Cardiac muscle cell (in vitro differentiated cells and primary cell): Measurements from ENCODE around the gene DLG2. TPM values are rescaled to one million over a fixed set of nuclear protein-coding genes. Genes with fewer than 3 reads are reported as not detected.

Source experiments
- DNase-seq, 2 donors: peaks; one replicate each; pipeline versions ENCODE4 v3.0.0 to v3.0.0-alpha.2; 2010 to 2017; ENCODE audit warnings: low read depth in 1 of 2, low spot score in 1 of 2
- H3K27ac ChIP-seq: fragments of 200-600 bp; sonication (generic); 2 replicates; pipeline ENCODE4 v1.5.1; 2016
- H3K27me3 ChIP-seq: fragments of 200-600 bp; sonication (generic); 2 replicates; pipeline ENCODE4 v1.6.0; 2016; ENCODE audit warnings: control low read depth
- H3K36me3 ChIP-seq: fragments of 200-600 bp; sonication (generic); 2 replicates; pipeline ENCODE4 v1.5.1; 2016; ENCODE audit warnings: control low read depth
- H3K4me1 ChIP-seq: fragments of 200-600 bp; sonication (generic); 2 replicates; pipeline ENCODE4 v1.8.1; 2017; ENCODE audit warnings: low read depth, mild to moderate bottlenecking, mixed run types
- H3K4me3 ChIP-seq: fragments of 200-600 bp; sonication (generic); 2 replicates; pipeline ENCODE4 v1.5.1; 2016; ENCODE audit warnings: mild to moderate bottlenecking
- H3K9me3 ChIP-seq: fragments of 200-600 bp; sonication (generic); 2 replicates; pipeline ENCODE4 v1.5.1; 2017; ENCODE audit warnings: low read depth, mild to moderate bottlenecking, control low read depth
- CTCF ChIP-seq: IDR thresholded peaks from 2 replicates; pipeline ENCODE4 v1.5.1; 2012; ENCODE audit warnings: low read depth, mild to moderate bottlenecking, low read length
- polyA plus RNA-seq: library from polyadenylated mRNA; unstranded; fragments of >200 nt; fragmentation: Nextera tagmentation; extraction: Ambion mirVana; gene quantifications from 2 replicates; pipeline ENCODE4 v1.2.1, GENCODE V29; 2016
- total RNA-seq: library from RNA; depleted of rRNA; stranded (reverse); fragments of >200 nt; gene quantifications from 2 replicates; pipeline ENCODE4 v1.2.3, GENCODE V29; 2016

The DLG2 gene
- total and polyA plus RNA-seq, 2 experiments from 2014 or later: 3.5 to 15.9 TPM

DNA sequence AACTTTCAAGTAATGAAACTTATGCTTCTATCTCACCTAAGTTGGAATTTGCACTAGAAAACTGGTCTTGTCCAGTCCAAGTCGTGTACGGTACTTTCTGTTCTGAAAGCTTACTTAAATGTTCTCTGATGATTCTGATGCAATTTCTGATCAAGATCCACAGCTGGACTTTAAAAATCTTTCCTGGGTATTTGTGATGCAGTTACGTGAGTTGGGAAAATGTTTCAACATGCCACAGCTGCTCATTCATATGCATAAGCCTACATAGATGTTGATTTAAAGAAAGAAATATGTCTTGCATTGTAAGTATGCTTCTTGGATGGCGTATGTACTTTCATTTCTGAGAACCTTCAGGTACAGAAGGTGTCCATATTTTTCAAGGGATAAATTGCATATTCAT is 1847.3 kb downstream of the DLG2 start:
- Histone ChIP-seq H3K4me3 (no peak overlapping the region), H3K9me3 (no peaks in the 10 kb centered on the region), H3K27me3 (no peaks in the 10 kb centered on the region), H3K4me1 (no peaks in the 10 kb centered on the region), H3K27ac (no peak overlapping the region), H3K36me3 (no peaks in the 10 kb centered on the region)
- TF ChIP-seq CTCF: no peak
- DNase-seq: no peak

DNA sequence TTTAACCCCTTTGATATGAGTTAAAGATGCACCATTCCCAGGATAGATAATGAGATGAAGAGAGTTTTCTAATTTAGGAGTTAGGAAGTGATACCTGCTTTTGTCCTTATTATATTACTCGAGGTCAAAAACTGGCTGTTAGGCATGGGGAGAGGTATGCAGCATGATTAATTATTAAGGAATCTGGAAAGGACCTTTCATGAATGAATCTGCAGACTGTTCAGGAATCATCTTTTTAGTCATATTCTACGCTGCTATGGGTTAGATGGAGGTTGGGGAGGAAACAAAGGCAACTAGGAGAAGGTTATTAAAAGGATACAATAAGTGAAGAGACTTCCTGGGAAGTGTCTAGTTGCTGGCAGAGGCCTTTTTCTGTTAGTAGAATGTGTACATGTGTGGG is 1848.5 kb downstream of the DLG2 start:
- TF ChIP-seq CTCF: no peak
- no peaks in the 10 kb centered on the region for H3K36me3 ChIP-seq
- no peaks in the 10 kb centered on the region for H3K9me3 ChIP-seq
- no peaks in the 10 kb centered on the region for H3K4me1 ChIP-seq
- DNase-seq: no peak
- H3K27ac ChIP-seq: no peak overlapping the region
- H3K27me3 ChIP-seq: no peaks in the 10 kb centered on the region
- no peak overlapping the region for H3K4me3 ChIP-seq

DNA sequence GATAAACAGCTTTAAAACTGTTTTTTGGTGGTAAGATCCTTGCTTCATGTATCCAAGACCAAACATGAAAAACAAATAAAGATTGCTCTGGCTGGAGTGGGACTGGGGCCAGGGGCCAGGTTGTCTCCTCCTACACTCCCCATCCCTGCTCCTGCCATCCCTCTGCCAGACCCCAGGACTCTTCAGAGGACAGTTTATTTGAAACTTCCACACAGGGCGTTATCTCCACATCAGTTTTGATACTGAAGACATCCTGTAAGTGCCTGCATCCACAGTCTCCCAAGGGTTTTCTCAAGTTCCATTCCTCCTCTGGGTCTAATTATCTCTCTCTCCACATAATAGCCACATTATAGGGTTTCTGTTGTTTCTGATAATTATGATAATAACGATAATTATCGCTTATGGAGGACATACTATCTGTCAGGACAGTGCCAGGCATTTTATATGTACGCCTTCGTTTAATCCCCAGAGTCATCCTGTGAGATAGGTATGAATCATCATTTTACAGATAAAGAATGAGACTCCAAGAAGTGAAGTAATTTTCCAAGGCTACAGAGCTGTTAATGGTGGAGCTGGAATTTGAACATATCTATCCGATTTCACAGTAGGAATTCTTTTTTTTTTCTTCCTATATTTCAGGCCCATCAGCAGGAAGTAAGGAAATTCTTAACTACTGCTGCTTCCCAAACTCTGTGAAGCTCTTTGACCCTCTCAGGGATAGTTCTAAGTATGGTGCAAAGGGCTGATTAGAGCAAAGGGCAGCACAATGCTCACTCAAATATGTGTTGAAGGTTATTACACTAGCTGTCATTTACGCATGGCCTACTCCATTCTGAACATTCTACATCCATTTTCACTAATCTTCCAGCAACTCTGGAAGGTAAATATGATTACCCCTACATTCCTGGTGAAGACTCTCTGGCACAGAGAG is 1852.9 kb downstream of the DLG2 start:
- no peak for TF ChIP-seq CTCF
- peak in 1 of 2 donors; percentile 28 for DNase-seq
- Histone ChIP-seq H3K27ac (no peak overlapping the region), H3K4me1 (no peaks in the 10 kb centered on the region), H3K36me3 (no peaks in the 10 kb centered on the region), H3K27me3 (no peaks in the 10 kb centered on the region), H3K4me3 (no peak overlapping the region), H3K9me3 (no peaks in the 10 kb centered on the region)

- Histone ChIP-seq H3K4me1 (peaks cover 5% of the 10 kb centered on the region), H3K9me3 (no peaks in the 10 kb centered on the region), H3K36me3 (no peaks in the 10 kb centered on the region), H3K27me3 (no peaks in the 10 kb centered on the region), H3K4me3 (no peak overlapping the region), H3K27ac (no peak overlapping the region)
- DNase-seq: no peak
- TF ChIP-seq CTCF: no peak
These were observed 1858.7 kb downstream of the DLG2 start for GRCh38 chr11:83768489-83768888.

DNA sequence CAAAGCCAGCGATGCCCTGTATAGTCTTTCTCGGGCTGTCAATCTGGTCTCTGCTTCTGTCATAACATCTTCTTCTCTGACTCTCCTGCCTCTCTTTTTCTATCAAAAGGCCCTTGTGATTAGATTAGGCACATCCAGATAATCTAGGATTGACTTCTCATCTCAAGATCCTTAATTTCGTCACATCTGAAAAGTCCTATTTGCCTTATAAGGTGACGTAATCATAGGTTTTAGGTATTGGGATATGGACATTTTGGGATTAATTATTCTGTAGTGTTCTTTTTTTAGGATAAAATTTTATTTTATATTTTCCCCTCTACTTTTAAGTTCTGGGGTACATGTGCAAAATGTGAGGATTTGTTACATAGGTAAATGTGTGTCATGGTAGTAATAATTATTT is 1860.2 kb downstream of the DLG2 start:
- H3K36me3 ChIP-seq: no peaks in the 10 kb centered on the region
- peaks cover 5% of the 10 kb centered on the region for H3K4me1 ChIP-seq
- no peak overlapping the region for H3K4me3 ChIP-seq
- TF ChIP-seq CTCF: no peak
- no peaks in the 10 kb centered on the region for H3K27me3 ChIP-seq
- DNase-seq: no peak
- H3K9me3 ChIP-seq: no peaks in the 10 kb centered on the region
- no peak overlapping the region for H3K27ac ChIP-seq
